NB4 (cell line): ENCODE results near the gene BPIFA3.

Experiments
- DNase-seq: peaks from one replicate; pipeline ENCODE4 v3.0.0; 2010; ENCODE audit warnings: low read depth
- H3K4me3 ChIP-seq: one replicate; pipeline ENCODE4 v1.5.1; 2011; ENCODE audit warnings: mild to moderate bottlenecking, low read depth, low read length, moderate library complexity
- CTCF ChIP-seq: IDR thresholded peaks from one replicate; pipeline ENCODE4 v1.5.1; 2012; ENCODE audit warnings: low read depth, low read length
- MYC ChIP-seq: IDR thresholded peaks from 2 replicates; pipeline ENCODE4 v1.6.1; 2011; ENCODE audit warnings: low read depth, low read length
- POLR2A ChIP-seq: IDR thresholded peaks from 2 replicates; pipeline ENCODE4 v1.6.1; 2011; ENCODE audit warnings: mild to moderate bottlenecking; ENCODE audit not compliant: insufficient read length; ENCODE audit errors: extremely low read depth
- TF ChIP-seq, protein P1 (sequence below): IDR thresholded peaks from 2 replicates; pipeline ENCODE4 v1.6.1; 2011; ENCODE audit warnings: low read depth, low read length

BPIFA3 gene

DNA sequence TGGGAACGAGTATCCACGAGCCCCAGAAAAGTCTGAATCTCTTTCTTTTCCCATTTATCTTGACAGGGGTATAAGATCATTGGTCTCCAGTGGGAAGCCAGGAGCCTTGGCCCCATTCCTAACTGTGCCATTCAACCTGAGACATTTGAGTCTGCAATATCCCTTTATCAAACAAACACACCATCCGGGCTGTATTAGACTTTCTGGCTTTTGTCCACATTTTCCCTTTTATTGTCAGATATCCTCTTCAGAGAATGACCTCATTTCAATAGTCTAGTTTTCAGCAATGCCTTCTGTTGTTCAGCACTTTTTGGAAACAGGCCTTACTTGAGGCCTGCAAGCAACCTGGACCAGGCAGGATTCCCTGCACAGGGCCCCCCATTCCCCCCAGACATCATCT, 34.3 kb downstream of the BPIFA3 start:
- no peak overlapping the region for H3K4me3 ChIP-seq
- TF ChIP-seq CTCF, result no peak
- no peak for TF ChIP-seq MYC
- TF ChIP-seq POLR2A, result no peak
- TF ChIP-seq, protein P1, sequence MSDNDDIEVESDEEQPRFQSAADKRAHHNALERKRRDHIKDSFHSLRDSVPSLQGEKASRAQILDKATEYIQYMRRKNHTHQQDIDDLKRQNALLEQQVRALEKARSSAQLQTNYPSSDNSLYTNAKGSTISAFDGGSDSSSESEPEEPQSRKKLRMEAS, result no peak
- DNase-seq, result no peak

DNA sequence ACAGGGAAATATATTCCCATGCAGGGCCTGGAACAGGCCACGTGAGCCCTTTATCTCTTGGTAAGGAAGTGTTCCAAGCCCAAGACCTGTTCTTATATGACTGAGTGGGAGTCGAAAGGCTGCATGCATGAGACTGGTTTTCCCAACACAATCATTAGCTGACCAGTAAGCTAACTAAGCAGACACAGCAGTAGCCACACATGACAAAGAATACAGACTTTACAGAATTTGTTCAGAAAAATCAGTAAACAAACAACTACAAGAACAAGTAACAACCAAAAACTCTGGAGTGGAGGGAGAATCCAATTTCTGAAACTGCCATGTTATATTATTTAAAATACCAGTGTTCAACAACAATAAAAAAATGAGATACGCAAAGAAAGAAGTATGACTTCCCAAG, 35.3 kb downstream of the BPIFA3 start:
- TF ChIP-seq CTCF (no peak), MYC (no peak), POLR2A (no peak)
- TF ChIP-seq, protein P1, result no peak
- H3K4me3 ChIP-seq, result no peak overlapping the region
- no peak for DNase-seq

- no peak overlapping the region for H3K4me3 ChIP-seq
These were observed 37.9 kb downstream of the BPIFA3 start for GRCh38 chr20:33255005-33255404.

DNA sequence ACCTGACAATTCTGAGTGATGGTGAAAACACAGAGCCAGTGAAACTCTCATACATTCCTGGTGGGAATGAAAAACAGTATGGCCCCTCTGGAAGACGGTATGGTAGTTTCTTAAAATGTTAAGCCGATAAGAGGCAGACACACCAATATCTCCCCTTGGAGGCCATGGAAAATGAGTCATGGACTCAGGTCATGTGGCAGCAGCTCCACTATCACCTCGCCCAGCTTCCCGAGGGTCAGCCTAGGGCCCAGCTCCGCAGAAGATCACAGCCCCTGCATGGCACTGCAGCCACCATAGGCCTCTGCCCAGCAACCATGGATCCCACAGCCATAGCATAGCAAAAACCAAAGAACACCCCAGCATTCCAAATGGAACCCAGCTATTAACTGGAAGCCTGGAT, 40.1 kb downstream of the BPIFA3 start:
- no peak overlapping the region for H3K4me3 ChIP-seq
- no peak for DNase-seq
- TF ChIP-seq POLR2A, result no peak
- no peak for TF ChIP-seq MYC
- TF ChIP-seq, protein P1, result no peak
- no peak for TF ChIP-seq CTCF

More at GRCh38 chr20:33255005-33255404, 37.9 kb downstream of the BPIFA3 start:
- TF ChIP-seq POLR2A (no peak), CTCF (no peak), MYC (no peak)
- no peak for DNase-seq

DNA sequence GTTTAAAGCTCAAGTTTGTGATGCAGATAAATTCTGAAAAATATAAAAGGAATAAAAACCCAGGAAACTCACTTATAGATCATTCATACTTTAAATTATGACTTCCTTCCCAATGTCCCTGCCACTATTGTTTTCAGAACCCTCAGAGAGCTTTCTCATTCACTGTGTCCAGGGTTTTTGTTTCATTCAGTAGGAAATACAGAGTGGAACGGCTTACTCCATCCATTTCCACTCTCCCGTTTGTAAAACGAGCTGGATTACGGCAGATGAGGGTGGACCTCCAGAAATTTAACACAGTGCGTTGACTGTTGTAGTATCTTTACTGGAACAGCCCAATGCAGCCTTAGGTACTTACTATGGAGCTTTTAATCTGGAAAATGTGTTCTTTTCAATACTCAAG, 42.2 kb downstream of the BPIFA3 start:
- DNase-seq, result no peak
- TF ChIP-seq POLR2A, result no peak
- no peak for TF ChIP-seq CTCF
- TF ChIP-seq, protein P1, result no peak
- TF ChIP-seq MYC, result no peak
- H3K4me3 ChIP-seq, result no peak overlapping the region

DNA sequence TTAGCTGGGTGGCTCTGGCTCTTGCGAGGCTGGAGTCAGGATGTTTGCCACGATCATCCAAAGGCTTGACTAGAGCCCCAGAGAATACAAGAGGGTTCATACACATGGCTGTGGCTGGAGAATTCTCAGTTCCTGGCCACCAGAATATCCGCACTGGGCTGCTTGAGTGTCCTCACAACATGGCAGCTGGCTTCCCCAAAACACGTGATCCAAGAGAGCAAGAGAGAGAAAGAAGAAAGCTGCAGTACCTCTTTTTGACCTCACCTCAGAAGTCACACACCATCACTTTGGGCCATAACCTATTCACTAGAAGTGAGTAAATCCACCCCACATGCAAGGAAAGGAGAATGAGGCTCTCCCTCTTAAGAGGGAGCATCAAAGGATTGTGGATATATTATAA, 44.3 kb downstream of the BPIFA3 start:
- DNase-seq, result no peak
- TF ChIP-seq, protein P1, result no peak
- no peak overlapping the region for H3K4me3 ChIP-seq
